Stimulated activated naive CD8-positive, alpha-beta T cell treated with anti-CD3 and anti-CD28 coated beads, Interleukin-15, Interleukin-2, amounts not matched to agents 100 ng/mL and 50 ng/mL, for 24 hours (primary cell): ENCODE measurements around the gene SULF2.
A peak's percentile ranks its signal among the peaks of the same experiment; 100 is the strongest.

ENCODE experiments used
- H3K27ac Mint-ChIP-seq: one replicate; pipeline ENCODE4 v1.8.0; 2021; ENCODE audit warnings: mild to moderate bottlenecking, mixed read lengths
- H3K27me3 Mint-ChIP-seq: one replicate; pipeline ENCODE4 v1.8.0; 2021; ENCODE audit warnings: mixed read lengths
- H3K36me3 Mint-ChIP-seq: one replicate; pipeline ENCODE4 v1.8.0; 2021; ENCODE audit warnings: low read depth, mixed read lengths
- H3K4me1 Mint-ChIP-seq: one replicate; pipeline ENCODE4 v1.8.0; 2021; ENCODE audit warnings: low read depth, mixed read lengths
- H3K4me3 Mint-ChIP-seq: one replicate; pipeline ENCODE4 v1.8.0; 2021; ENCODE audit warnings: mild to moderate bottlenecking, mixed read lengths
- H3K9me3 Mint-ChIP-seq: one replicate; pipeline ENCODE4 v1.8.0; 2021; ENCODE audit warnings: mixed read lengths

Gene SULF2

GRCh38 chr20:47676219-47676721 lies 109.0 kb downstream of the SULF2 start:
- Mint-ChIP-seq H3K27ac (no peak overlapping the region), H3K27me3 (no peaks in the 10 kb centered on the region), H3K36me3 (no peaks in the 10 kb centered on the region), H3K4me3 (no peak overlapping the region), H3K4me1 (no peaks in the 10 kb centered on the region), H3K9me3 (no peaks in the 10 kb centered on the region)

GRCh38 chr20:47675190-47676142 lies 109.8 kb downstream of the SULF2 start:
- no peaks in the 10 kb centered on the region for H3K9me3 Mint-ChIP-seq
- H3K27ac Mint-ChIP-seq = no peak overlapping the region
- H3K4me1 Mint-ChIP-seq = no peaks in the 10 kb centered on the region
- no peaks in the 10 kb centered on the region for H3K27me3 Mint-ChIP-seq
- H3K36me3 Mint-ChIP-seq = no peaks in the 10 kb centered on the region
- H3K4me3 Mint-ChIP-seq = no peak overlapping the region

- Mint-ChIP-seq H3K4me1 (no peaks in the 10 kb centered on the region), H3K4me3 (no peak overlapping the region), H3K27me3 (no peaks in the 10 kb centered on the region), H3K36me3 (no peaks in the 10 kb centered on the region), H3K27ac (no peak overlapping the region), H3K9me3 (no peaks in the 10 kb centered on the region)
These were observed 110.6 kb downstream of the SULF2 start for GRCh38 chr20:47674686-47675085.

GRCh38 chr20:47674145-47674544 lies 111.1 kb downstream of the SULF2 start:
- Mint-ChIP-seq H3K4me1 (no peaks in the 10 kb centered on the region), H3K27me3 (no peaks in the 10 kb centered on the region), H3K36me3 (no peaks in the 10 kb centered on the region), H3K4me3 (no peak overlapping the region), H3K9me3 (no peaks in the 10 kb centered on the region), H3K27ac (no peak overlapping the region)

GRCh38 chr20:47673671-47673955 lies 111.7 kb downstream of the SULF2 start:
- Mint-ChIP-seq H3K9me3 (no peaks in the 10 kb centered on the region), H3K4me1 (no peaks in the 10 kb centered on the region), H3K36me3 (no peaks in the 10 kb centered on the region), H3K4me3 (no peak overlapping the region), H3K27ac (no peak overlapping the region), H3K27me3 (no peaks in the 10 kb centered on the region)

- no peaks in the 10 kb centered on the region for H3K27me3 Mint-ChIP-seq
- H3K4me3 Mint-ChIP-seq = no peak overlapping the region
- no peaks in the 10 kb centered on the region for H3K9me3 Mint-ChIP-seq
- H3K4me1 Mint-ChIP-seq = no peaks in the 10 kb centered on the region
- no peak overlapping the region for H3K27ac Mint-ChIP-seq
- no peaks in the 10 kb centered on the region for H3K36me3 Mint-ChIP-seq
These were observed 112.2 kb downstream of the SULF2 start for GRCh38 chr20:47672886-47673670.

- Mint-ChIP-seq H3K27ac (no peak overlapping the region), H3K36me3 (no peaks in the 10 kb centered on the region), H3K4me1 (no peaks in the 10 kb centered on the region), H3K27me3 (no peaks in the 10 kb centered on the region), H3K9me3 (no peaks in the 10 kb centered on the region), H3K4me3 (no peak overlapping the region)
These were observed 113.1 kb downstream of the SULF2 start for GRCh38 chr20:47672166-47672565.

- H3K4me1 Mint-ChIP-seq = no peaks in the 10 kb centered on the region
- H3K9me3 Mint-ChIP-seq = no peaks in the 10 kb centered on the region
- no peak overlapping the region for H3K27ac Mint-ChIP-seq
- H3K27me3 Mint-ChIP-seq = no peaks in the 10 kb centered on the region
- no peaks in the 10 kb centered on the region for H3K36me3 Mint-ChIP-seq
- H3K4me3 Mint-ChIP-seq = no peak overlapping the region
These were observed 114.4 kb downstream of the SULF2 start for GRCh38 chr20:47670913-47671312.

GRCh38 chr20:47669927-47670890 lies 115.1 kb downstream of the SULF2 start:
- no peaks in the 10 kb centered on the region for H3K9me3 Mint-ChIP-seq
- no peaks in the 10 kb centered on the region for H3K27me3 Mint-ChIP-seq
- no peaks in the 10 kb centered on the region for H3K36me3 Mint-ChIP-seq
- no peaks in the 10 kb centered on the region for H3K4me1 Mint-ChIP-seq
- H3K4me3 Mint-ChIP-seq = no peak overlapping the region
- no peak overlapping the region for H3K27ac Mint-ChIP-seq

GRCh38 chr20:47669489-47669888 lies 115.8 kb downstream of the SULF2 start:
- Mint-ChIP-seq H3K9me3 (no peaks in the 10 kb centered on the region), H3K27ac (no peak overlapping the region)

GRCh38 chr20:47669152-47669425 lies 116.2 kb downstream of the SULF2 start:
- H3K4me1 Mint-ChIP-seq = no peaks in the 10 kb centered on the region
- no peaks in the 10 kb centered on the region for H3K36me3 Mint-ChIP-seq
- no peaks in the 10 kb centered on the region for H3K9me3 Mint-ChIP-seq
- H3K27me3 Mint-ChIP-seq = no peaks in the 10 kb centered on the region
- no peak overlapping the region for H3K4me3 Mint-ChIP-seq
- no peak overlapping the region for H3K27ac Mint-ChIP-seq

More at GRCh38 chr20:47669489-47669888, 115.8 kb downstream of the SULF2 start:
- H3K4me1 Mint-ChIP-seq = no peaks in the 10 kb centered on the region
- H3K36me3 Mint-ChIP-seq = no peaks in the 10 kb centered on the region
- H3K4me3 Mint-ChIP-seq = no peak overlapping the region
- H3K27me3 Mint-ChIP-seq = no peaks in the 10 kb centered on the region

GRCh38 chr20:47668313-47669151 lies 116.7 kb downstream of the SULF2 start:
- Mint-ChIP-seq H3K36me3 (no peaks in the 10 kb centered on the region), H3K4me3 (no peak overlapping the region), H3K27ac (peak overlapping the region; percentile 1), H3K27me3 (no peaks in the 10 kb centered on the region), H3K9me3 (no peaks in the 10 kb centered on the region), H3K4me1 (peaks cover 2% of the 10 kb centered on the region)

- no peak overlapping the region for H3K27ac Mint-ChIP-seq
- no peaks in the 10 kb centered on the region for H3K9me3 Mint-ChIP-seq
- H3K27me3 Mint-ChIP-seq = no peaks in the 10 kb centered on the region
- H3K4me3 Mint-ChIP-seq = no peak overlapping the region
- peaks cover 3% of the 10 kb centered on the region for H3K36me3 Mint-ChIP-seq
- H3K4me1 Mint-ChIP-seq = peaks cover 3% of the 10 kb centered on the region
These were observed 117.6 kb downstream of the SULF2 start for GRCh38 chr20:47667531-47668312.
